ENCODE data around the gene GINS3. TPM values are rescaled to one million over a fixed set of nuclear protein-coding genes. Genes with fewer than 3 reads are reported as not detected.

The GINS3 gene
- total RNA-seq, 1 experiment from 2014 or later = 16.4 TPM

DNA sequence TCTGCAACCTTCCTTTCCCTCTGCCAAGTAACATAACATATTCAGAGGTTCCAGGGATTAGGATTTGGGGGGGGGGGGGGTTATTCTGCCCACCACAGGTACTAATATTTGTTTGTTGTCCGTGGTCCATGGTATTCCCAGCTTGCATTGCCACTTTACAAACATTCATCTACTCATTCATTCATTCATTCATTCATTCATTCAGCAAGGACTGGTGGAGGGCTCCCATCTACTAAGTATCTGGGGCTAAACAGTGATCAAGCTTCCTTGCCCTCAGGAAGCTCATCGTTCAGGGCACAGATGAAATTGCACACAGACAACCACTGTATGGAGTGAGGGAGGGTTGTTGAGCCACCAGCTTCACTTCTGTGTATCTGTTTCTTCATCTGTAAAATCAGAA is 61.9 kb downstream of the GINS3 start:
- no peak overlapping the region for H3K14ac ChIP-seq (ENCODE audit: insufficient read depth, low read length)
- no peak for TF ChIP-seq CTCF (conservative IDR thresholded peaks at IDR 0.05)
- Mint-ChIP-seq H3K4me3 (no peak overlapping the region), H3K36me3 (ENCODE audit: insufficient read depth in 1 of 3, low read depth in 3 of 3) (no peaks in the 10 kb centered on the region), H3K27me3 (ENCODE audit: low read depth) (peaks cover 45% of the 10 kb centered on the region), H3K27ac (no peak overlapping the region), H3K4me1 (peaks cover 0 to 10% of the 10 kb centered on the region in 2 experiments; a peak in 2 of 4 replicates), H3K9me3 (no peaks in the 10 kb centered on the region)
- H3K4me1 ChIP-seq (ENCODE audit: insufficient read depth, low read length) = no peaks in the 10 kb centered on the region
- no peak overlapping the region for H4K8ac ChIP-seq (replicated peaks; ENCODE audit: insufficient read length, low read depth, low read length)
- no peaks in the 10 kb centered on the region for H3K9me3 ChIP-seq (ENCODE audit: control insufficient read depth, low read depth, low read length)
- no peak overlapping the region for H3K56ac ChIP-seq (ENCODE audit: insufficient read length, low read depth, low read length)
- H3K23me2 ChIP-seq (ENCODE audit: insufficient read length, low read depth, low read length, poor library complexity, severe bottlenecking) = no peaks in the 10 kb centered on the region
- no peak overlapping the region for H2AFZ ChIP-seq (ENCODE audit: low read length)
- H3K4ac ChIP-seq (ENCODE audit: low read depth, low read length) = no peak overlapping the region
- H2BK5ac ChIP-seq (ENCODE audit: insufficient read length, low read length) = no peak overlapping the region
- no peak overlapping the region for H2BK120ac ChIP-seq (ENCODE audit: low read depth, low read length, poor library complexity, severe bottlenecking)
- H2BK15ac ChIP-seq (ENCODE audit: low read depth, low read length) = no peak overlapping the region
- no peak overlapping the region for H3T11ph ChIP-seq (ENCODE audit: low read length)
- H3K27me3 ChIP-seq (ENCODE audit: insufficient read depth, low read length) = no peaks in the 10 kb centered on the region
- no peak overlapping the region for H3K4me2 ChIP-seq (ENCODE audit: insufficient read depth, insufficient read length, low read length)
- no peaks in the 10 kb centered on the region for H3K79me1 ChIP-seq (ENCODE audit: insufficient read depth, low read depth, low read length, poor library complexity, severe bottlenecking)
- WGBS (ENCODE audit: extremely low coverage, insufficient read length, low lambda C conversion rate) = no CpG with 5 or more reads among the region's 2 CpGs
- H3K18ac ChIP-seq (ENCODE audit: insufficient read length, low read depth, low read length) = no peak overlapping the region
- no peak overlapping the region for H3K23ac ChIP-seq (ENCODE audit: insufficient read length, low read depth, low read length)
- no peak overlapping the region for H2BK20ac ChIP-seq (ENCODE audit: low read depth, low read length, poor library complexity, severe bottlenecking)
- no peak for DNase-seq
- H3K9ac ChIP-seq (ENCODE audit: extremely low read depth, insufficient read length, low read length) = no peak overlapping the region
- no peaks in the 10 kb centered on the region for H4K20me1 ChIP-seq (ENCODE audit: control insufficient read depth, insufficient read depth, insufficient read length)
- H2BK12ac ChIP-seq (ENCODE audit: insufficient read length, low read depth, low read length) = no peak overlapping the region
- H2AK5ac ChIP-seq (ENCODE audit: insufficient read length, low read length) = no peak overlapping the region
- no peak overlapping the region for H4K5ac ChIP-seq (ENCODE audit: insufficient read length, low read depth, low read length)
- no peak overlapping the region for H3K27ac ChIP-seq (ENCODE audit: insufficient read length, low read depth, low read length)
- H3K79me2 ChIP-seq (ENCODE audit: insufficient read depth, low read length) = no peaks in the 10 kb centered on the region
- H4K91ac ChIP-seq (ENCODE audit: insufficient read length, low read depth, low read length) = no peak overlapping the region
